HS-5 (cell line): Measurements from ENCODE around the gene PSMB2.

Experiments
- DNase-seq: peaks from one replicate; pipeline ENCODE4 v3.0.0-alpha.2; 2012; ENCODE audit warnings: low read depth

The PSMB2 gene

DNA sequence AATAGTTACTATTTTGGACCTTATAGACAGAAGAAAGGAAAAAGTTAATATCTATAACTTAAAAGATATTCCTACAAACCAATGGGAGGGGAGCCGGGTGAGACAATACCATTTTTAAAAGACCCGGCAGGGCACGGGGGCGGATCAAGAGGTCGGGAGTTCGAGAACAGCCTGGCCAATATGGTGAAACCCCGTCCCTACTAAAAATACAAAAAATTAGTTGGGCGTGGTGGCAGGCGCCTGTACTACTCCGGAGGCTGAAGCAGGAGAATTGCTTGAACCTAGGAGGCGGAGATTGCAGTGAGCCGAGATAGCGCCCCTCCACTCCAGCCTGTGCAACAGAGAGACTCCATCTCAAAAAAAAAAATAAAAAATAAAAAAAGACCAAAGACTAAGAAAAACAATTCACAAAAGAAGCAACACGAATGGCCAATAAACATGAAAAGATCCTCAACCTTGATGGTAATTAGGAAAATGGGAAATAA lies 1.2 kb upstream of the PSMB2 start:
- no peak for DNase-seq

DNA sequence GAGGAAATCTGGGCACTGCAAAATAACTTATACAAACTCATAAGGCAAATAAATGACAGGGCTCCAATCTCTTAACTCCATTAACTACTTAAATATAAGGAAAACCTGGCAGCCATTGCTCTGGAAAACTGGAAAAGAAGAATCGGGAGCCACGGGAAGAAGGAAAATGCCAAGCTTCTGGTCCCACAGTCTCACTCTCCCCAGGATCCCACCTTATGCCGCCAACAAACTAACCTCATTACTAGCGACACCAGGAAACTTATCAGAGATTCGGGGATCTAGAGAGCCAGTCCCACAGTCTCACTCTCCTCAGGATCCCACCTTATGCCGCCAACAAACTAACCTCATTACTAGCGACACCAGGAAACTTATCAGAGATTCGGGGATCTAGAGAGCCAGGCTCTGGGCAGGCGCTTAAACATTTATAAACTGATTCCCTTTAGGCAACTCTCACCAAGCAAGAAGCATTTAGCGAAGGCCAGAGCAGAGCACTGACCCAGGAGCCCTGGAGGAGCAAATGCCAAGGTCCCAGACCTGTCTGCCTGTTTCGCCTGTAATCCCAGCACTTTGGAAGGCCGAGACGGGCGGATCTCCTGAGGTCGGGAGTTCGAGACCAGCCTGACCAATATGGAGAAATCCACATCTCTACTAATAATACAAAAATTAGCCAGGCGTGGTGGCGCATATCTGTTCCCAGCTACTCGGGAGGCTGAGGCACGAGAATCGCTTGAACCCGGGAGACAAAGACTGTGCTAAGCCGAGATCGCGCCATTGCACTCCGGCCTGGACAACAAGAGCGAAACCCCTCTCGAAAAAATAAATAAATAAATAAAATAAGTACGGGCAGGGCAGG lies 720 bp downstream of the PSMB2 start:
- DNase-seq, result no peak

DNA sequence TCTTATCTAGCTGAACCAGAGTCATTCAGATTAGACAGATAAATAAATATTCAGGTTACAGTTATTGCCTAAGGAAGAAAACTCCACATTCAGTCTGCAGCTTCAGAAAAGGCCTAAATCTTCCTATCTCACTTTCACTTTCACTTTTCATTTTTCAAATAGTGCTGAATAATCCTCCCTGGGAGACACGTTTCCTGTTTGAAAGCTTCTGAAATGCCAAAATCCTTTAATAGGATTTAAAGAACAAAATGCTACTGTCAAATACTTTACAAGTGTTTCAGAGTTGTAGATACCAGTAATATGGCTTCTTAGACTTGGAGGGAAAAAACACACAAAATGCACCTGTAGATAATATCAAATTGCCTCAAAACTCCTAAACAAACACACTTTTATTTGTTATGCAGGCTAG lies 3.9 kb downstream of the PSMB2 start:
- DNase-seq, result no peak

DNA sequence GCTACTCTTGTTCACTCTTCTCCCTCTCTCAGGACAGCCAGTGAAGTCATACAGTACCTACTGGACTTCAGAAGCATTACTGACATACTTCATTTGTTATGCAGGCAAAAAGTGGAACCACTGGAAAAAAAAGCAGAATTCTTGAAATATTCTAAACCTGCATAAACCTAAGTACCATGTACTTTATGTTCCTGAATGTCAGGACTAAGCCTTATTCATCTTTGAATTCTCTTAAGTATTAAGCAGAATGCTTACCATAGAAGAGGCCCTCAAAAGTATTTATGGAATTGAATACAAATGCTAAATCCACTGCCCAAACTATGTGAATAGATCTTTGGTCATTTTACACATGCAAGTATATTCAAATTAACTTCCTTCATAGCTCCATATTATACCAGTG lies 7.8 kb downstream of the PSMB2 start:
- no peak for DNase-seq

DNA sequence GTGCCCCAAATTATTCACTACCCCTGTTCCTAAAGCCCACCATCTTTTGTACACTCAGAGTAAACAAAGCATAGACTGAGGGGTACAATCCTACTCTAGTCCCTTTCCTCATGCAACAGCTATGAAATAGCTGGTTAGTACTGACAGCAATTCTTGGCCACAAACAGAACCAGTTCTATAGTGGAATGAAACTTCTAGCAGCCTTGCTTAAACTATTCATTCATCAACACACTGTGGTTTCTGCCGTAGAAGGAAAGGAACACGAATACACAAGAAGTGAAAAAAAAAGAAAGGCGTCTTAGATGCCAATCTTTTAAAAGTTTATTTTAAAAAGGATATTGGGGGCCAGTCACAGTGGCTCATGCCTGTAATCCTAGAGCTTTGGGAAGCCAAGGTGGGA lies 9.9 kb downstream of the PSMB2 start:
- no peak for DNase-seq

DNA sequence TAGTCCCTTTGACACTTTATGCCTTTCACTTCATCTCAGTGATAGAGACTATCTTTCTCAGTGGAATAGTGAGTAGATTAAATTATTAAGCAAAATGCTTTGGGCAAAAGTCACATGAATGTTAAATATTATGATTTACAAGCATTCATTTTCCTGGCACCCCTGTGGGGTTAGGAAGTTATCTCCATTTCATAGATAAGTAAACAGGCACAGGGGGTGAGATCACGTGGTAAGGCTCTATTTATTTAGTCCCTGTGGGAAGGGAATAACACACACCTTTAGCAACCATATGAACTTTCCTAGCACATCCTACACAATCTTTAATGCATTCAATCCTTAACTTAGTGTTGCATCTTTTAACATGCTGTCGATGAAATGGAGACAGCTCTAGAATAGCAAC lies 12.3 kb downstream of the PSMB2 start:
- DNase-seq, result no peak

DNA sequence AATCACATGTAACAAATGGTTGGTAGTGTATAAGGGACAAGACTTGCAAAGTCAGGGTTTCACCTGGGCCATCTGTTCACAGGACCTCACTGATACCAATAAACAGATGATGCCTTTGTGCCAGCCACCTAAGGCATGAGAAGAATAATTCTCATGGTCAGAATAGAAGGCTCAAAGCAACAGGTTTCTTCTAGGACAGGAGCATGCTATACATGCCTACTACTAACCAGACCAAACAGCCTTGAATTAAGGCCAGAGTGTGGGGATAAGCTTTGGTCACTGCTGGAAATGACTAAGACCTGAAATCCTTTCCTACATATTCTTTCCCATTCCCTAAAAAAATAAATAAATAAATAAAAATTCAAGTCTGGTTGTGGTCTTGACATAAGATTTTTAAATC lies 17.5 kb downstream of the PSMB2 start:
- no peak for DNase-seq

DNA sequence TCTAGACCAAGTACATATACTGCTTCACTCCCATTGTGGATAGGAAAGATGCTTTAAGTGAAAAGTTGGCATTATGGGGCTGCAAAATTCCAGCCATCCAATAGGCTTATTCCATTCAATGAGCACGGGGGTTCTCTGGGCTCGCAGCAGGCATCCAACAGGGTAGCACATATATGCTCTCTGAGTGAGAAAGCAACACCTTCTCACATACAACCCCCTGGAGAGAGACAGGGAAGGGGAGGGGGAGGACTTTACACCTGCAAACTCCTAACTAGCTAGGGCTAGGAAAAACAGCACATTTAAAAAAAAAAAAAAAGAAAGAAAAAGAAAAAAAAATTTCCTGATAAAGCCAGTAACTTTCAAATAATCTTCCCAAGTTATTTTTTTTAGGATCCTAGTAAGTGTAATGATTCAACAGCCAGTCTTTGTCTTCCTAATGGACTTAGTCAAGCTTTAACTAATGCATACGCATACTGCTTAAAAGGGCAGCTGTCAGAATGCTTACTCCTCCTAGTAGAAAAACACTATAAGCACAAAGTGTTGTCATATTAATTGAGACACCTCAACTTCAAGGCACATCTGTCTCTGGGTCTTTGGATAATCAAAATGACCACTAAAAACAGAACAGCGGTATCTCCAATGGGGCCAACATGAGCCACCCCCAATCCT lies 18.7 kb downstream of the PSMB2 start:
- no peak for DNase-seq

DNA sequence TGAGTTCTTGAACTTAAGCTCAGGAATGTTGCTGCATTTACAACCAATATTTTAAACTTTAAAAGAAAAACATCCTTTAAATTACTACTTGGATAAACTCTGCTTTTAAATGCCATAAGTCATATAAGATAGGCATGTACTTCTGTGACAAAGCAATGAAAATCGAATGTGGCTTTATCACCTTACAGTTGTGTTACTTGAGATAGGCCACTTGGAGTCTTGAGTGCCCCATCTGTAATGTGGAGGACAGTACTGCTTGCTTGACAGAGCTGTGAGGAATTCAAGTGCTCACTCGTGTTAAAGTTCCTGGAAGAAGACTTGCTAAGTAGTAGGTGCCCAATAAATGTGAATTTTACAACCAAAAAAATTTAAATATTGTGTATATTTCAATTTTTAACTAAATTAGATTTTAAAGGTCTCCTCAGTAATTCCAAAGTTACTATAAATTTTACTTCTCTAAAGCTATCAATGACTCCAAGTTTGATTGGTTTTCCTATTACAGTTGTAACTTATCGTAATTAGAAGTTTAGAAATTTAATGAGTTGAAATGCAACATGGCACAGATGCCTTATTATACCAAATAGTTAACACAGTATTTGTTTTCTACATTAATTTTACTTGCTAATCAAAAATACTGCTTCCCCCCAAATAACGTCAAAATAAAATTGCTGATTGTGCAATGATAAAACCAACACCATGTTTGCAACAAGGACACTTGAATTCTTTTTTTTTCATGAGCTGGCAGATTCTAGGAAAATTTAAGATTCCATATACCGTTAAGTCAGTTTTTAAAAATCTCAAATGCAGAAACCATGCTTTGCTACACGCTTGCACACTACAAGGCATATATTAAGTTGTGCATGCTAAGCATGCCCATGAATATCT lies 21.8 kb downstream of the PSMB2 start:
- DNase-seq, result no peak

DNA sequence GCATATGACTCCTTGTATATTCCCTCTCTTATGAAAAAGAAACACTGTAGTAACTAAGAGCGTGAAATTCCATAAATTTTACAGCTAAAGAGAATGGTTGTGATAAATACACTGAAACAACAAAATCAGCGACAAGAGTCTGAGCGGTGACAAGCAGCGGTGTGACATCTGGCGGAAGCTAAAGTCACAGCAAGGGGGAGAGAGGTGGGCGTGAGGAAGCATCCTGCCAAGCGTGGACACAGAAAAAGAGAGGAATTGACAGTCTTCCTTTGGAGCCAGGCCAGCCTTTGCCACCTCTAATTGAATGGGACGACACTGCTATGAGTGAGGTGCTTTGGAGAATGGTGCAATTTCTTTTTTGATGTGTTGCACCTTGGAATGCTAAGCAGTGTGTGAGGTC lies 25.9 kb downstream of the PSMB2 start:
- no peak for DNase-seq

DNA sequence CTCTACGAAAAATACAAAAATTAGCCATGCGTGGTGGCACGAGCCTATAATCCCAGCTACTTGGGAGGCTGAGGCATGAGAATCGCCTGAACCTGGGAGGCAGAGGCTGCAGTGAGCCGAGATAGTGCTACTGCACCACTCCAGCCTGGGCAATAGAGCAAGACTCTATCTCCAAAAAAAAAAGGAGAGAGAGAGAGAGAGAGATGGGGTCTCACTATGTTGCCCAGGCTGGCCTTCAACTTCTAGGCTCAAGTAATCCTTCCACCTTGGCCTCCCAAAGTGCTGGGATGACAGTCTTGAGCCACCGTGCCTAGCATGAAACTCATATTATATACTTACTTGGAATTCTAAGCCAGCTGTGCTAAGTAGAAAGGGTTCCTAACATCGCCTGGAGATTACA lies 29.7 kb downstream of the PSMB2 start:
- DNase-seq, result no peak

DNA sequence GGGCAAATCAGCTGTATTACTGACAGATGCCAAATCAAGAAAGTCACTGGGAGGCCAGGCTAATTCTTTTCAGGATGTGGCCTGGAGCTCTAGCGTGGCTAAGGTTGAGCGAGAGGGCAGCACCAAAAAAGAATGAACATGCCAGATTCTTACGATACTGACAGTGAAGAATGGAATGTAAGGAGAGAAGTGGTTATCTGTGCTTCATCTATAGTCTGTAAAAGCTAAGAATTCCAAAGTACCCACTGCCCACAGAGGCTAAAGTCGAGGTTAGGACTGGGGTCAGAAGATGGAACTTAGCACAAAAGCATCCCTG lies 35.5 kb downstream of the PSMB2 start:
- peak; percentile 55 for DNase-seq

DNA sequence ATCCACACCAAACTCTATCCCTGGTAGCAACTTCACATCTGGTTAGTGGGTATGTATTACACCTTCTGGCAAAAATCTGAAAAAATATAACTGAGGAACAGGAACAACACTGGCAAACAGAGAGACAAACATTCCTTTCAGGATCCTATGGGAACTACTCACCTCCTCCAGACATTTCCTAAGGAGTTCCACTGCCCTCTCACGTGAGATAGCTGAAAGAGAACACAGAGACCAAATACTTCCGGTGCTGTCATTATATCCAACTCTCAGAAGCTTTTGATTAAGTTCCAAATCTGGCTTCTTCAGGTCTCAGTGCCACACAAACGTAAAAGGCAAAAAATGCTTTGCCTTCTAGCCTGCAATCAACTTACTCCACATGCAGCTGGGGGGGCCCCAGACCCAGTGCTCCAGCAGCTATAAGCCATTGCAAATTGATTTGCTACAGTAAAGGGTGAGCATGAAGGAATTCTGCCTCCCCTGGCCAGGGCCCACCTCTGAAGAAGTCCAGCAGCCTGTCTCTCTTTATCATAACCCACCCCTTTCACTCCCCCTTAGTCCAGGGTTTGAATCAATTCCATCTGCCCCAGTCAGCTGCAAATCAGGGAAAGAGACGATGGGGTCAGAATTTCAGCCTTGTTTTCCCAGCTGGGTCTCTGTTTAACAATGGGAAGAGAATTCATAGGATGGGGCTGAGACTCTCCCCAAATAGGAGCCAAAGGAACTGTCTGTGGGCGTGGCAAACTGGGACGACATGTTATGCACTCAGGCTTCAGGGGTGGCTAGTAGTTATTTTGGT lies 36.1 kb downstream of the PSMB2 start:
- no peak for DNase-seq

DNA sequence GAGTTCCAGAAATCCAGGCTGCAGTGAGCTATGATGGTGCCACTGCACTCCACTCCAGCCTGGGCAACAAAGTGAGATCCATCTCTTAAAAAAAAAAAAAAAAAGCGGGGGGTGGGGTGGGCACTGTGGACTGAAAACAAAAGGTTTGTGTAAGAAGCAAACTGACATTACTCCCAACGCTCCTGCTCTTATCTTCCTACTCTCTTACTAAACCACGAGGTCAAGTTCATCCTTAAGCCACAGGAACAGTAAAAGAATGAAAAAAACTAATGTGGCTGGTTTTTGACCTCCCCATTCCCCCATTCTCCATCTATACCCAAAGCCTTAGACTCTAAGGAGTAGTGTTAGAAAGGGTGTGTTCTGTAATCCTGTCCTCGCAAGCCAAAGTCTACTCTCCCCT lies 37.4 kb downstream of the PSMB2 start:
- no peak for DNase-seq

DNA sequence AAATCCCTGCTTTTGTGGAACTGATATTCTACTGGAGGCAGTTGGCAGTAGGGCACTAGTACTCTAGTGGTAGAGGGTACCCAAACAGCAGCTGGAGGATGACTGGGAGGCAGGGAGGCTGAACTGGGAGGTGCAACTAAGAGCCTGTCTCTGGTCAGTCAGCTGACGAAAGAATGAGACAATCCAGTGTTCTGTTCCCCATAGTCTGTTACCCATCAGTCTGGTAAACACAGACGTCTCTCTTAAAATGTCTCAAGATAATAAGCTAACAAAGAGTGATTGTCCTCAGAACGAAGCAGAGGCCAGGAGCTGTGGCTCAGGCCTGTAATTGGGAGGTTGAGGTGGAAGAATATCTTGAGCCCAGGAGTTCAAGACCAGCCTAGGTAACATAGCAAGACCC lies 37.9 kb downstream of the PSMB2 start:
- DNase-seq, result no peak

DNA sequence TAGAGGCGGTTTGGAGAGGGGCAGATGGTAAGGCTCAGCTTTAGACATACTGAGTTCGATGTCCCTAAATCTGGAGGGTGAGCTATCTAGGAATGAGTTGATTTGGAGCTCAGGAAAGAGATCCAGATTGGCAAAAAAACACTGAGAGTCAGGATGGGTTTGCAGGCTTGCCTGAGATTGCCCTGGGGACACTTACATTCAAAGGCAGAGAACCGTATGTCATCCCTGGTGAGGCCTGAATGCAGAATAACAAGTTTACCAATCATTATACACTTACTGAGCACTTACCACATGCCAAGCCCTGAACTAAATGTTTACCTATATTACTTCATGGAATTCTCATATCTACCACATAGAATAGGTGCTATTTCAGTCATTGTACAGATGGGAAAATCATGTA lies 40.7 kb downstream of the PSMB2 start:
- no peak for DNase-seq

DNA sequence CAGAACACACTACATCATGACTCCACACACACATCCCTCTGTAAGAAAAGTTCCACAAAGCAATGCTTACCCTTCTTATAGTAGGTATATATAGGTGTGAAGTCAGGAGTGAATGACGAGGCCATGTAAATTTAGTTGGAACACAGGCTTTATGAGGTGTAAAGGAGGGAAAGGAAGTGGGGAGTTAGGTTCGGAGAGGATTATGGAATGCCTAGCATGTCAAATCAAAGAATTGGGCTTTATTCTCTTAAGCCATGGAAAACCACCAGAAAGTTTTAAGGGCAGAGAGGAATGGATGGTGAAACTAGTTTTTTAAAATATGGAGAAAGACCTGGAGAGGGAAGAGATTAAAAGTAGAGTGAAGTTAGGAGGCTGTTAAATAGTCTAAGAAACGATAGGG lies 41.9 kb downstream of the PSMB2 start:
- DNase-seq, result no peak

DNA sequence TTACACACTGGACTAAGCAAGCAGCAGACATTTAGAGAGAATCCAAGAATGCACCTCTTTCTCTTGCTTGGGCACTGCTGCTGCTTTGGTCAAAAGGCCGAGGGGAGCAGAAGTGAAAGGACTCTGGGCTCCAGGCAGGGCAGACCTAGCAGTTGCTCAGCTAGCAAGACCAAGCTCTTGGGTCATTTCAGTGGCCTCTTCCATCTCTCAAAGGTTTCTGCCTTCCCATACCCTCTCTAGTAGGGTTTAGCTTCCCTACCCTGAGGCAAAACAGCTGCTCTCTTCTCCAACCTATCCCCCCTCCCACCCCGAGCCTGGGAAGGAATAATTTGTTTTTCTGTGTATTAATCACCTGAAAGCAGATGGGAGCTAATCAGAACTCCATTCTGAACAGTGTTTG lies 42.4 kb downstream of the PSMB2 start:
- DNase-seq, result no peak

DNA sequence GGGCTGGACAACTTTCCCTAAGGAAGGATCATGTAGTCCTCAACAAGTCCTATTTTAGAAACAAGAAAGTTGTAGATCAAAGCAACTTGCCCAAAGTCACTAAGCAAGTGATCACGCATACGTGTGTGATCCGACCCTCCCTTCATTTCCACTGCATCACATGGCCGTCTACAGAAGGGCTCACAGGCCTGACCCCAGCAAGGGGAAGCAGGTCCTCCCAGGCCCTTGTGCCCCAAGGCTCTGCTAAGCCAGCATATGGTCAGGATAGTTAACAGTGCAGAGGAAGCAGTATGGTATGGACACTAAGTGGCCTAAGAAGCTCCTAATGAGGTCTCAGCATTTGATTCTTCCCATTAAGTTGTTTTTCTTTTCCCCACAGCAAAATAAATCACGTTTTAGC lies 43.5 kb downstream of the PSMB2 start:
- DNase-seq, result no peak

DNA sequence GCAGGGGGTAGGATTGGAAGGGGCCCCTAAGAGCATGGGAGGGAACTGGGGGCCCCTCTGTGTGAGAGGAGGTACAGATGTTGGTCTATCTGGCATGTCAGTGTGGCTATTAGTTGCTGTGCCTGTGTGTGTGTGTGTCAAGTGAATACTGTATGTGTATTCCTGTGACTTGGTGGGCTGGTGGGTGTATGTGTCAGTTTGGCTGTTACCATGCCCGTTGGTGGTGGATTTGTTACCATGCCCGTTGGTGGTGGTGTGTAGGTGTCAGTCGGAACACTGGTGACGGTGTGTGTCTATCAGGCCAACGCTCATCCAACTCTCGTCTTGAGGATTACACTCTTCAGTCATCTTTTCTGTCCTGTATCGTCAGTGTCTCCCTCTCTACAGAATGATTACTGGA lies 45.6 kb downstream of the PSMB2 start:
- no peak for DNase-seq

DNA sequence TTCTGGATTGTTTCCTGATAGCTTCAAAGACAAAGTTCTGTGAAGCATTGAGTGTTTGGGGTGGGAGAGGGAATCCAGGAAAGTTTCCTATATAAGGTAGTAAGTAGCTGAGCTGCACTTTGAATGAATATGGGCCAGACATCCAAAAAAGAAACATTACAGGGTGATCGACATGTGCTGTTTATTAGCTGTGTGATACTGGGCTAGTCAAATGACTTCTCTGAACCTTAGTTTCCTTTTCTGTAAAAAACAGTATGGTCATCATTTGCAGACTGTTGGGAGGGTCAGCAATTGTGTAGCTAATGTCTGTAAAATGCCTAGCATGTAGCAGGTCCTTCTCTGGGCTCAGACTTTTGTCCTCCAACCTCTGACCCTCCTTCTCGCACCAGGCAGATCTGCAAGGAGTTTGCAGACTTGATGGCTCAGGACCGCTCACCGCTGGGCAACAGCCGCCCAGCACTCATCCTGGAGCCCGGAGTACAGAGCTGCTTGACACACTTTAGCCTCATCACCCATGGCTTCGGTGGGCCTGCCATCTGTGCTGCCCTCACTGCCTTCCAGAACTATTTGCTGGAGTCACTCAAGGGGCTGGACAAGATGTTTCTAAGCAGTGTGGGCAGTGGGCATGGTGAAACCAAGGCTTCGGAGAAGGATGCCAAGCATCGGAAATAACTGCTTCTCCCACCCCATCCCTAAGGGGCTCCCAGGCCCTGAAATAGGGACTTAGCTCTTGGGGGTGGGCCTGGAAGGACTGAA lies 47.1 kb downstream of the PSMB2 start:
- no peak for DNase-seq
